CD14-positive monocyte (primary cell): ENCODE results near the gene TBCK. TPM values are rescaled to one million over a fixed set of nuclear protein-coding genes. Genes with fewer than 3 reads are reported as not detected.

Experiments used
- DNase-seq, 3 donors: peaks; one replicate each; pipeline ENCODE4 v3.0.0-alpha.2; 2011 to 2022
- H2AFZ ChIP-seq: 2 replicates; pipeline ENCODE4 v1.6.0; 2012; ENCODE audit warnings: mild to moderate bottlenecking, low read depth, low read length, inconsistent platforms; ENCODE audit not compliant: insufficient read depth, poor library complexity, severe bottlenecking
- H3K27ac ChIP-seq, 2 donors: 1 replicate in 1 of 2; 2 replicates in 1 of 2; pipeline ENCODE4 v1.5.1; 2012 to 2013; ENCODE audit warnings: low read length in 2 of 2, control low read depth in 1 of 2, inconsistent platforms in 1 of 2, low read depth in 1 of 2, mild to moderate bottlenecking in 1 of 2
- H3K27me3 ChIP-seq, 2 donors: one replicate each; pipeline versions ENCODE4 v1.6.0 to v1.6.1; 2011 to 2013; ENCODE audit warnings: low read length in 2 of 2; ENCODE audit not compliant: control insufficient read depth in 2 of 2, insufficient read depth in 2 of 2
- H3K36me3 ChIP-seq, 2 donors: replicated peaks in 1 of 2; 1 replicate in 1 of 2; 2 replicates in 1 of 2; pipeline versions ENCODE4 v1.5.1 to v1.6.1; 2012 to 2013; ENCODE audit warnings: low read length in 2 of 2, control low read depth in 1 of 2, inconsistent platforms in 1 of 2, mild to moderate bottlenecking in 1 of 2; ENCODE audit not compliant: insufficient read depth in 2 of 2, control insufficient read depth in 1 of 2
- H3K4me1 ChIP-seq, 2 donors: 1 replicate in 1 of 2; 2 replicates in 1 of 2; pipeline versions ENCODE4 v1.5.1 to v1.6.1; 2012 to 2013; ENCODE audit warnings: low read length in 2 of 2, control low read depth in 1 of 2, inconsistent platforms in 1 of 2, mild to moderate bottlenecking in 1 of 2, moderate library complexity in 1 of 2; ENCODE audit not compliant: insufficient read depth in 2 of 2, control insufficient read depth in 1 of 2
- H3K4me2 ChIP-seq: replicated peaks from 2 replicates; pipeline ENCODE3; 2012; ENCODE audit warnings: low read length, moderate library complexity, mild to moderate bottlenecking; ENCODE audit not compliant: poor library complexity, severe bottlenecking; ENCODE audit errors: extremely low read depth
- H3K4me3 ChIP-seq, 3 experiments: fragments of 200-600 bp in 1 of 3; sonication (generic) in 1 of 3; replicated peaks in 1 of 3; 1 replicate in 2 of 3; 2 replicates in 1 of 3; pipeline ENCODE4 v1.5.1; 2011 to 2013; ENCODE audit warnings: low read length in 3 of 3, mild to moderate bottlenecking in 3 of 3, control low read depth in 2 of 3, low read depth in 2 of 3, inconsistent platforms in 1 of 3, moderate library complexity in 1 of 3
- H3K79me2 ChIP-seq: 2 replicates; pipeline ENCODE4 v1.6.0; 2012; ENCODE audit warnings: mild to moderate bottlenecking, control low read depth, inconsistent platforms, low read length, moderate library complexity; ENCODE audit not compliant: insufficient read depth
- H3K9ac ChIP-seq: 2 replicates; pipeline ENCODE4 v1.6.0; 2017; ENCODE audit warnings: low read length, mild to moderate bottlenecking; ENCODE audit not compliant: insufficient read depth, poor library complexity, severe bottlenecking
- H3K9me3 ChIP-seq, 2 donors: replicated peaks in 1 of 2; 1 replicate in 1 of 2; 2 replicates in 1 of 2; pipeline versions ENCODE4 v1.5.1 to v1.6.1; 2012 to 2013; ENCODE audit warnings: low read length in 2 of 2, control low read depth in 1 of 2; ENCODE audit not compliant: control insufficient read depth in 1 of 2, insufficient read depth in 1 of 2
- H4K20me1 ChIP-seq: 2 replicates; pipeline ENCODE4 v1.6.0; 2012; ENCODE audit warnings: mild to moderate bottlenecking, low read length, control low read depth, moderate library complexity; ENCODE audit not compliant: insufficient read depth
- H3K27ac Mint-ChIP-seq, 7 donors: one replicate each; pipeline ENCODE4 v1.8.0; 2020; ENCODE audit warnings: mild to moderate bottlenecking in 7 of 7, mixed read lengths in 7 of 7, moderate library complexity in 6 of 7, inconsistent platforms in 2 of 7
- H3K27me3 Mint-ChIP-seq, 3 donors: one replicate each; pipeline ENCODE4 v1.8.0; 2021 to 2022; ENCODE audit warnings: low read depth in 3 of 3, mild to moderate bottlenecking in 3 of 3, mixed read lengths in 3 of 3, moderate library complexity in 3 of 3, inconsistent platforms in 1 of 3
- H3K36me3 Mint-ChIP-seq, 2 donors: one replicate each; pipeline ENCODE4 v1.8.0; 2020; ENCODE audit warnings: mixed read lengths in 2 of 2, inconsistent platforms in 1 of 2, mild to moderate bottlenecking in 1 of 2
- H3K4me1 Mint-ChIP-seq: one replicate; pipeline ENCODE4 v1.8.0; 2020; ENCODE audit warnings: mild to moderate bottlenecking, mixed read lengths
- H3K4me3 Mint-ChIP-seq, 2 donors: one replicate each; pipeline ENCODE4 v1.8.0; 2020; ENCODE audit warnings: mild to moderate bottlenecking in 2 of 2, mixed read lengths in 2 of 2, moderate library complexity in 1 of 2
- H3K9me3 Mint-ChIP-seq, 7 donors: one replicate each; pipeline ENCODE4 v1.8.0; 2020 to 2022; ENCODE audit warnings: mixed read lengths in 7 of 7, mild to moderate bottlenecking in 6 of 7, moderate library complexity in 6 of 7, inconsistent platforms in 2 of 7
- CTCF ChIP-seq: fragments of 200-600 bp; IDR thresholded peaks from one replicate; pipeline ENCODE4 v1.8.0; 2022; ENCODE audit warnings: antibody characterized with exemption, mild to moderate bottlenecking
- WGBS: methylation state at CpG from one replicate; pipeline ENCODE4 v1.1.5; 2013; ENCODE audit warnings: missing lambda C conversion rate; ENCODE audit not compliant: insufficient coverage; 5-methylcytosine and 5-hydroxymethylcytosine counted together
- intact Hi-C, 2 donors: fragments of 100-400 bp; cut with micrococcal nuclease; formaldehyde crosslinking; loops; one replicate each; pipeline versions ENCODE4 v1.15.0 to v1.15.1; 2023
- polyA plus RNA-seq, 3 donors: library from polyadenylated mRNA; depleted of rRNA in 1 of 3; unstranded in 2 of 3; stranded (reverse) in 1 of 3; fragments of 300-500 nt in 2 of 3; fragments of >200 nt in 1 of 3; fragmentation: Illumina TruSeq in 2 of 3; gene quantifications; 1 replicate in 2 of 3; 2 replicates in 1 of 3; pipeline ENCODE4 v1.2.3, GENCODE V29; 2012 to 2021

TBCK gene
- polyA plus RNA-seq, 3 donors = 8.0 to 14.0 (median 12.5) TPM

GRCh38 chr4:106339431-106339830, 23.4 kb upstream of the TBCK start:
- no peak overlapping the region for H3K4me2 ChIP-seq
- no peaks in the 10 kb centered on the region for H3K4me1 ChIP-seq
- peaks cover 40% of the 10 kb centered on the region for H4K20me1 ChIP-seq
- H3K27me3 ChIP-seq = no peaks in the 10 kb centered on the region
- peaks cover 58 to 94% of the 10 kb centered on the region in 2 donors for H3K36me3 ChIP-seq
- no peak overlapping the region for H3K4me3 ChIP-seq
- Mint-ChIP-seq H3K4me3 (no peak overlapping the region), H3K27ac (no peak overlapping the region), H3K36me3 (peaks cover 78 to 92% of the 10 kb centered on the region in 2 donors), H3K4me1 (no peaks in the 10 kb centered on the region), H3K27me3 (no peaks in the 10 kb centered on the region), H3K9me3 (peaks cover 0 to 16% (median 5%) of the 10 kb centered on the region in 7 donors)
- intact Hi-C loops = no loop called here
- no peak overlapping the region for H2AFZ ChIP-seq
- no peak overlapping the region for H3K27ac ChIP-seq
- no peak overlapping the region for H3K9ac ChIP-seq
- DNase-seq = no peak
- H3K79me2 ChIP-seq = peaks cover 26% of the 10 kb centered on the region
- WGBS = no CpG with 5 or more reads among the region's 4 CpGs
- TF ChIP-seq CTCF = no peak
- H3K9me3 ChIP-seq = peaks cover 8 to 11% of the 10 kb centered on the region in 2 donors

- Mint-ChIP-seq H3K4me3 (no peak overlapping the region), H3K9me3 (peaks cover 0 to 16% (median 5%) of the 10 kb centered on the region in 7 donors), H3K4me1 (no peaks in the 10 kb centered on the region), H3K27ac (no peak overlapping the region), H3K36me3 (peaks cover 76 to 93% of the 10 kb centered on the region in 2 donors), H3K27me3 (no peaks in the 10 kb centered on the region)
- H4K20me1 ChIP-seq = peaks cover 33% of the 10 kb centered on the region
- H3K9ac ChIP-seq = no peak overlapping the region
- H3K27me3 ChIP-seq = no peaks in the 10 kb centered on the region
- no peak overlapping the region for H3K27ac ChIP-seq
- no peak overlapping the region for H2AFZ ChIP-seq
- no peak for TF ChIP-seq CTCF
- WGBS = 100% methylated on average over 1 of the region's 3 CpGs
- H3K4me1 ChIP-seq = no peaks in the 10 kb centered on the region
- H3K9me3 ChIP-seq = peaks cover 8 to 11% of the 10 kb centered on the region in 2 donors
- H3K4me2 ChIP-seq = no peak overlapping the region
- H3K79me2 ChIP-seq = peaks cover 26% of the 10 kb centered on the region
- intact Hi-C loops = no loop called here
- peaks cover 58 to 94% of the 10 kb centered on the region in 2 donors for H3K36me3 ChIP-seq
- DNase-seq = no peak
- H3K4me3 ChIP-seq = no peak overlapping the region
These were observed 22.7 kb upstream of the TBCK start for GRCh38 chr4:106338671-106339070.
